ENCODE results near the gene SLC38A10. TPM values are rescaled to one million over a fixed set of nuclear protein-coding genes. Genes with fewer than 3 reads are reported as not detected.
A peak's percentile ranks its signal among the peaks of the same experiment; 100 is the strongest.
"Not testable (repeated sequence)": the region's sequence is repeated elsewhere in the genome, so short reads cannot be mapped to it uniquely, and the experiment has no call there.

The SLC38A10 gene
- total and polyA plus RNA-seq, 7 experiments from 2014 or later = 45.0 to 122 (median 84.8) TPM

DNA sequence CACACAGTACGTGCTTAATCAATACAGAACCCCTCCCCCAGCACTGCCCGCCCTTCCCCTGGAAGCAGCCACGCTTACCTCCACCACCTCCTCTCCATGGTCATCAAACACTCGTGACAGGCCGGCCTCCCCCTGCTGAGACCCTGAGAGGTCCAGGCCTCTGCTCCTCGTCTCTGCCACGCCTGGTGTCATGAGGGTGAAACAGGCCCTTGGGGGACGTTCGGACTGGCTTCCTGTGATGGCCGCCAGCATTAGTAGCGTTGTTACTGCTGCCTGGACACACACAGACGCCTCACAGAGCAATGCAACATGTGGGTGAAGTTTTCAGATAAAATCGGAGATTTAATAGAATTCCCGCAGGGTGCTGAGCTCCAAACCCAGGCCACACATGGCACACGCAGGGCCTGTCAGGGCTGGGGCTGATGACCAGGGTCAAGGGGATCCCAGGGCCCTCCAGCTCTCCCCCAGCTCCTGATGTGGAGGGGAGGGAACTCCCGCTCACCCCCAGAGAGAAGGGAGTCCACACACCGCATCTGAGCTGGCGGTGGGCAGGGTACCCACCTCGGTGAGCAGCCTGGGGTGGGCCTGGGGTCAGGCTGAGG lies 15.9 kb upstream of the SLC38A10 start:
- Histone ChIP-seq H3K27me3 (ENCODE audit: control insufficient read depth in 2 of 2, insufficient read depth in 2 of 2, low read length in 2 of 2) (no peaks in the 10 kb centered on the region), H3K4me1 (ENCODE audit: control insufficient read depth in 2 of 2, insufficient read depth in 2 of 2, low read length in 2 of 2) (no peaks in the 10 kb centered on the region), H3K9me3 (ENCODE audit: control insufficient read depth in 2 of 3, low read length in 3 of 3) (no peaks in the 10 kb centered on the region), H3K36me3 (ENCODE audit: control insufficient read depth in 2 of 3, insufficient read depth in 3 of 3, low read length in 3 of 3) (no peaks in the 10 kb centered on the region), H3K4me3 (ENCODE audit: low read length) (no peak overlapping the region), H3K27ac (ENCODE audit: low read depth, low read length) (no peak overlapping the region)
- H3K4me1 Mint-ChIP-seq = peaks cover 0 to 10% (median 4%) of the 10 kb centered on the region in 7 donors
- no peak overlapping the region for H3K4me3 Mint-ChIP-seq
- H3K9me3 Mint-ChIP-seq = no peaks in the 10 kb centered on the region
- DNase-seq (no peak), ATAC-seq (no peak)
- ChIA-PET POLR2A (no interaction called here), CTCF (interaction anchor here (0.6 kb wide), 1 partner anchor 547 kb away, joined by 4 read pairs; no protein-coding TSS in a partner anchor)
- intact Hi-C loops (cut with micrococcal nuclease) = no loop called here
- peaks cover 2 to 6% (median 5%) of the 10 kb centered on the region in 5 donors for H3K27me3 Mint-ChIP-seq
- H3K36me3 Mint-ChIP-seq = no peaks in the 10 kb centered on the region
- no peak overlapping the region for H3K27ac Mint-ChIP-seq

DNA sequence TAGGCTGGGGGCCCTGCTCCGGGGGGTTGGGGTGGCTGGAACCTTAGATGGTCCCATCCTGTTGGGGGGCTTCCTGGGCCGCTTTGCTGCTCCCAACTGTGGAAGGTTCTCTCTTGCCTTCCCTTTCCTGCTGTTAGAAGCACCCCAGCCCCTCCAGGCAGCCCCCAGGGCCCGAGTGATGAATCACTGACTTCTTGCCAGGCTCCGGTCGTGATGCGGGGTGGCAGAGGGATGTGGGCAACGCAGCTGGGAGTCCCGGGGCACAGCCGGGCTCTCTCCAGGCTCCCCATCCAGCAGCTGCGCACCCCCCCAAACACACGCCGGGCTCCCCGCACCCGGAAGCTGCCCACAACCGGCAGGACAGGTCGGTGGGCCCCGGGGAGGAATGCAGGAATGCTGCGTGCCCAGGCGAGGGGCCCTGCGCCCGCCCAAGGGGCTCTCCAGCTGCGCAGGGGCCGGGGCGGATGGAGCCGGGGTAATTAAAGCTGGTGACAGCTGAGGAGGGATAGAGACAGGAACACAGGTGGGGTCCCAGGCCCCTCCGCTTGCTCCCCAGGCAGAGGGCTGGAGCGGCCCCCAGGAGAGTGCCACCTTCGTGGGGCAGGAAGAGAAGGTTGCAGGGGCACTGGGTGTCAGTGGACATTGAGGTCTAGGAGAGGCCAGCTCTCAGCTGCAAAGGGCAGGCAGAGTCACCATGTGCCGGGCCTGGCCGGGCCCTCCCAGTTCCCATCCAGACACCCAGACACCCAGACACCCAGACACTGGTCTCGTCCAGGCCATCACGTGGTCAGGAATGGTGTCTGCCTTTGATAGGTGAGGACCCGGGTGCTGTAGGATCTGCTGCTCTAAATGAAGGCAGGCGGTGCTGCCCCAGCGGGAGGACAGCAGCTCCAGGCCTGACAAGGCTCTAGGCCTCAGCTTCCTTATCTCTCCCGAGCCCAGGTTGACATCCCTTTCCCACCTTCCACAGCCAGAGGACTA lies 15.0 kb upstream of the SLC38A10 start:
- Mint-ChIP-seq H3K36me3 (no peaks in the 10 kb centered on the region), H3K9me3 (peaks cover 0 to 3% (median 0%) of the 10 kb centered on the region in 11 donors), H3K27ac (no peak overlapping the region), H3K4me1 (peaks cover 0 to 10% (median 4%) of the 10 kb centered on the region in 7 donors), H3K27me3 (peaks cover 2 to 9% (median 5%) of the 10 kb centered on the region in 5 donors), H3K4me3 (no peak overlapping the region)
- DNase-seq = no peak
- H3K4me3 ChIP-seq (ENCODE audit: low read length) = no peak overlapping the region
- ATAC-seq = no peak
- intact Hi-C loops (cut with micrococcal nuclease) = no loop called here
- no peak overlapping the region for H3K27ac ChIP-seq (ENCODE audit: low read depth, low read length)
- H3K36me3 ChIP-seq (ENCODE audit: control insufficient read depth in 2 of 3, insufficient read depth in 3 of 3, low read length in 3 of 3) = no peaks in the 10 kb centered on the region
- POLR2A ChIA-PET = no interaction called here
- H3K27me3 ChIP-seq (ENCODE audit: control insufficient read depth in 2 of 2, insufficient read depth in 2 of 2, low read length in 2 of 2) = no peaks in the 10 kb centered on the region
- CTCF ChIA-PET = no interaction called here
- no peaks in the 10 kb centered on the region for H3K4me1 ChIP-seq (ENCODE audit: control insufficient read depth in 2 of 2, insufficient read depth in 2 of 2, low read length in 2 of 2)
- no peaks in the 10 kb centered on the region for H3K9me3 ChIP-seq (ENCODE audit: control insufficient read depth in 2 of 3, low read length in 3 of 3)

DNA sequence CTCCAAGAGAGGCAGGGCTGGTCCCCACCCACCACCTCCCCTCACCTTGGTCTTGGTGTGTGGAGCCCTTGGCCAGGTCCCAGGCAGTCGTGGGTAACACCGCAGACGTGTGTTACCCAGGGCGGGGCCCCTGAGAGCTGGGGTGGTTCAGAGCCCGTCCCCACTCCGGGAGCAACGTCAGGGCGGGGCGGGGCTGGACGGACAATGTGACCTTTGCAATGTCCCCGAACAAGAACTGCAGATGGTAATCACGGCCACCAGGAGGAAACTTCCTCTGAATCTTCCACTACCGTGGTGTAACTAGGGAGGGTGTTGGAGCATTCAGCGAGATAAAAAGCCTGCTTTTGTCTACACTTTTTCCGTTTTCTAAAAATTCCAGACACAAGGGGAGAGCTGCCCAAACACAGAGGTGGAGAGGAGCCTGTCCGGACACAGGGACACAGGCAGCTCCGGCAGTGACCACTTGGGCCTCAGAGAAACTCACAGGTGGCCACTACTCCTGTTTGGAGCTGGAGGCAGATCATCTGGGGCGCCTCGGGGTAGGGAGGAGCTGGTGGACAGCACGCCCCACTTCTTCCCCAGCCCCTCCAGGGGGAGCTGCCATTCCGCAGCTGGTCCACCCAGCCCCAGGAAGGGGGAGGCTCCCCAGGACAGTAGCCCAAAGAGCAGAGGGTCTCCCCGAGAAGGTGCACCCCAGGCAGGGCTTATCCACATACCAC lies 14.2 kb upstream of the SLC38A10 start:
- no peaks in the 10 kb centered on the region for H3K36me3 ChIP-seq (ENCODE audit: control insufficient read depth in 2 of 3, insufficient read depth in 3 of 3, low read length in 3 of 3)
- H3K4me3 Mint-ChIP-seq = no peak overlapping the region
- ChIA-PET POLR2A (interaction anchor here (0.6 kb wide), 1 partner anchor 12 kb away, joined by 3 read pairs; no protein-coding TSS in a partner anchor), CTCF (no interaction called here)
- H3K27me3 Mint-ChIP-seq = peaks cover 2 to 9% (median 5%) of the 10 kb centered on the region in 5 donors
- ATAC-seq (peak; percentile 94), DNase-seq (peak in 1 of 9 donors; percentile 37)
- no peak overlapping the region for H3K27ac ChIP-seq (ENCODE audit: low read depth, low read length)
- H3K36me3 Mint-ChIP-seq = no peaks in the 10 kb centered on the region
- H3K9me3 Mint-ChIP-seq = peaks cover 0 to 3% (median 0%) of the 10 kb centered on the region in 11 donors
- H3K27ac Mint-ChIP-seq = no peak overlapping the region
- intact Hi-C loops (cut with micrococcal nuclease) = no loop called here
- no peaks in the 10 kb centered on the region for H3K27me3 ChIP-seq (ENCODE audit: control insufficient read depth in 2 of 2, insufficient read depth in 2 of 2, low read length in 2 of 2)
- no peaks in the 10 kb centered on the region for H3K9me3 ChIP-seq (ENCODE audit: control insufficient read depth in 2 of 3, low read length in 3 of 3)
- H3K4me3 ChIP-seq (ENCODE audit: low read length) = no peak overlapping the region
- H3K4me1 Mint-ChIP-seq = peaks cover 0 to 10% (median 4%) of the 10 kb centered on the region in 7 donors
- no peaks in the 10 kb centered on the region for H3K4me1 ChIP-seq (ENCODE audit: control insufficient read depth in 2 of 2, insufficient read depth in 2 of 2, low read length in 2 of 2)

DNA sequence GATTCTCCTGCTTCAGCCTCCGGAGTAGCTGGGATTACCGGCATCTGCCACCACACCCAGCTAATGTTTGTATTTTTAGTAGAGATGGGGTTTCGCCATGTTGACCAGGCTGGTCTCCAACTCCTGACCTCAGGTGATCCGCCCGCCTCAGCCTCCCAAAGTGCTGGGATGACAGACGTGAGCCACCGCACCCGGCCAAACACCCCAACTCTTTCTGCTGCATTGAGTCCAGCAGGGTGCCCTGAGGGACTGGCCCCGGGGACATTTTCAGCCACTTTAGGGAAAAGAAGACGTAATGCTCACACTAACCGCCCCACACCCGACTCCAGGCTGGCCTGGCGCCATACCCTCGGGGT lies 13.7 kb upstream of the SLC38A10 start:
- H3K9me3 Mint-ChIP-seq; H3K4me3 Mint-ChIP-seq; H3K4me3 ChIP-seq (ENCODE audit: low read length); H3K36me3 Mint-ChIP-seq; H3K36me3 ChIP-seq (ENCODE audit: control insufficient read depth in 2 of 3, insufficient read depth in 3 of 3, low read length in 3 of 3); ATAC-seq; H3K9me3 ChIP-seq (ENCODE audit: control insufficient read depth in 2 of 3, low read length in 3 of 3); H3K27me3 Mint-ChIP-seq; POLR2A ChIA-PET; H3K27ac Mint-ChIP-seq; intact Hi-C loops (cut with micrococcal nuclease); CTCF ChIA-PET; H3K27ac ChIP-seq (ENCODE audit: low read depth, low read length); H3K4me1 Mint-ChIP-seq; H3K27me3 ChIP-seq (ENCODE audit: control insufficient read depth in 2 of 2, insufficient read depth in 2 of 2, low read length in 2 of 2); DNase-seq; H3K4me1 ChIP-seq (ENCODE audit: control insufficient read depth in 2 of 2, insufficient read depth in 2 of 2, low read length in 2 of 2): not testable (repeated sequence)

DNA sequence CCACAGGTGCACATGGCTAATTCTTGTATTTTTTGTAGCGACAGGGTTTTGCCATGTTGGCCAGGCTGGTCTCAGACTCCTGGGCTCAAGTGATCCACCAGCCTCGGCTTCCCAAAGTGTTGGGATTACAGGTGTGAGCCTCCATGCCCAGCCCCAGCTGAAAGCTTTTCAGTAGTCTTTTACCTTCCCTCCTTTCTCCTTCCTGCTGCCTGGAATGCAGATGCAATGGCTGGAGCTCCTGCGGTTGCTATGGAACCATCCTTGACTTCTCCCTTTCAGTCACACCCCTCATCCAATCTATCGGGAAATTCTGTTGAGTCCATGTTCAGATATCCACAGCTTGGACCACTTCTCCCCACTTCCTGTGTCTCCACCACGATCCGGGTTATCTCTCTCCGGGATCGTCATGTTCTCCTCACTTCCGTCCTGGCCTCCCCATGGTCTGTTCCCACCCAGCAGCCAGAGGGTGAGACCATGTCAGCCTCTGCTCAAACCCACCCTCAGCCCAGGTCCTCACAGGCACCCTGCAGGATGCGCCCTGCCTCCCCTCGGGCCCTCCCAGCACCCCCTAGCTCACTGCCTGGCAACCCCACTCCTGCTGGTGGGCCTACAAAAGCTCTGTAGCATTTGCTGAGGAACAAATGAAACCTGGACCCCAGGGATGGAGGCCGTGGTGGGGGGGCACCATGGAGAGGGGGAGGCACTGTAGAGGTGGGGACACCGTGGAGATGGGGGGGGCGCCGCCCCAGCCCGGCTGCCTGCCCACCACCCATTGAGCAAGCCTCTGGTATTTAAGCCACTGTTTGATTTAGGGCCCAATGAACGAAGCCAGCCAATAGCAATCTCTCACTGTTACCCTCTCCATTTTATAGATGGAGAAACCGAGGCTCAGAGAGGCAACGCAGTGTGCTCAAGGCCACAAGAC lies 12.8 kb upstream of the SLC38A10 start:
- Mint-ChIP-seq H3K4me3 (no peak overlapping the region), H3K36me3 (no peaks in the 10 kb centered on the region), H3K4me1 (peaks cover 0 to 10% (median 4%) of the 10 kb centered on the region in 7 donors), H3K27ac (peak overlapping the region in 2 of 9 donors; percentile 59 to 63), H3K9me3 (peaks cover 0 to 3% (median 0%) of the 10 kb centered on the region in 11 donors), H3K27me3 (peaks cover 2 to 9% (median 5%) of the 10 kb centered on the region in 5 donors)
- H3K27ac ChIP-seq (ENCODE audit: low read depth, low read length) = no peak overlapping the region
- no peaks in the 10 kb centered on the region for H3K4me1 ChIP-seq (ENCODE audit: control insufficient read depth in 2 of 2, insufficient read depth in 2 of 2, low read length in 2 of 2)
- no peak overlapping the region for H3K4me3 ChIP-seq (ENCODE audit: low read length)
- ATAC-seq = no peak
- intact Hi-C loops (cut with micrococcal nuclease) = no loop called here
- no peak for DNase-seq
- no peaks in the 10 kb centered on the region for H3K36me3 ChIP-seq (ENCODE audit: control insufficient read depth in 2 of 3, insufficient read depth in 3 of 3, low read length in 3 of 3)
- no peaks in the 10 kb centered on the region for H3K9me3 ChIP-seq (ENCODE audit: control insufficient read depth in 2 of 3, low read length in 3 of 3)
- CTCF ChIA-PET = no interaction called here
- H3K27me3 ChIP-seq (ENCODE audit: control insufficient read depth in 2 of 2, insufficient read depth in 2 of 2, low read length in 2 of 2) = no peaks in the 10 kb centered on the region
- POLR2A ChIA-PET = no interaction called here

Data from naive thymus-derived CD4-positive, alpha-beta T cell (primary cell).